ENCODE measurements around the gene PRSS22. TPM values are rescaled to one million over a fixed set of nuclear protein-coding genes. Genes with fewer than 3 reads are reported as not detected.
A peak's percentile ranks its signal among the peaks of the same experiment; 100 is the strongest.
"Not testable (repeated sequence)": the region's sequence is repeated elsewhere in the genome, so short reads cannot be mapped to it uniquely, and the experiment has no call there.

Gene PRSS22
- total RNA-seq = 0.36 TPM

DNA sequence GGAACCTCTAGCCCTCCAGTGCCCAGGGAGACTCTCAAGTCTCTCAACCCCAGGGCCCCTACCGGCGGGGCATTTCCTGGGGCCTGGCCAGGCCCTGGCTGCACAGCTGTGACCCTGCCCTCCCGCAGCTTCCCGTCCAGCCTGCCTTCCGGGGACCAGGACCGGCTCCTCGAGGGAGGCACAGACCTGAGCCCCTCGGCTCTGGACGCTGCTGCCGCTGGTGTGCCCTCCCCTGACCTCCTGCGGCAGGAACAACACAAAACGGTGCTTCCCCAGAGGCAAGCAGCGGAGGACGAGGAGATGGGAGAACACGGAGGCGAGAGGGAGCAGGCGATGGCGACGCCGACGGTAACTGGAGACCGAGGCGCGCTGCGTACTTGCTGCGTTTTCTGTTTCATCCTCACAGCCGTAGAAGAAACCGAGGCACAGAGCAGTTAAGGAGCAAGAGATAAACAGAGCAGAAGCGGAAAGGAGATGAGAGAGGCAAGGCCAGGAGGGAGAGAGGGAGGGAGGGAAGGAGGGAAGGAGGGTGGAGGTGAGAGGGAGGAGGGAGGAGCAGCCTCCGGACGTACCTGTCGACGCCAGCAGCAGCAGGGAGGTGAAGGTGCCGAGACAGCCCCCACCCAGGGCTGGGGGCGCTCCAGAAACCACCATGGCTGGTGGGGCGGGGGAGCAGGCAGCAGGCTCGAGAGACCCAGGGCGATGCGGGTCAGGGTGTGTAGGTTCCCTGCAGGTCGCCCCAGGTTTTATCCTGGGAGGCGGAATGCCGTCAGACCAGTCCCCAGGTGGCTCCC, at the start of gene PRSS22:
TSS of gene PRSS22 (minus strand) at position 720 of the 794 bp plus-strand sequence. CDS start at position 654, 66 bp downstream.
- peak; percentile 21 for DNase-seq (ENCODE audit: low spot score)

GRCh38 chr16:2907084-2907753, 49.2 kb upstream of the PRSS22 start:
- DNase-seq (ENCODE audit: low spot score); ATAC-seq; intact Hi-C loops (cut with DNase I): not testable (repeated sequence)

More for the DNA sequence above, at the start of gene PRSS22:
- no peak for ATAC-seq
- intact Hi-C loops (cut with DNase I) = no loop called here

DNA sequence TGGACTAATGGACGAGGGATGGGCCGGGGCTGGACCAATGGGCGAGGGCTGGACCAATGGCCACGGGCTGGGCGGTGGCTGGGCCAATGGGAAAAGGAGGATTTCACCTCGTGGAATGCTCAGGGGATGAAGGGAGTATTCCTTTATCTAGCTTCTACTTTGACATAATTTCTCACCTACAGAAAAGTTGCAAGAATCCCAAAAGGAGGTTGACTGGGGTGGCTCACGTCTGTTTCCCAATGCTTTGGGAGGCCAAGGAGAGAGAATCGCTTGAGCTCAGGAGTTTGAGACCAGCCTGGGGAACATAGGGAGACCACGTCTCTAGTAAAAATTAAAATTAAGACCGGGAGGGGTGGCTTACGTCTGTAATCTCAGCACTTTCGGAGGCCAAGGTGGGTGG, 48.0 kb upstream of the PRSS22 start:
- ATAC-seq (no peak), DNase-seq (ENCODE audit: low spot score) (no peak)
- intact Hi-C loops (cut with DNase I) = no loop called here

GRCh38 chr16:2905241-2905987, 47.4 kb upstream of the PRSS22 start:
- intact Hi-C loops (cut with DNase I) = no loop called here

GRCh38 chr16:2904922-2905240, 46.9 kb upstream of the PRSS22 start:
- no peak for ATAC-seq
- intact Hi-C loops (cut with DNase I) = no loop called here
- no peak for DNase-seq (ENCODE audit: low spot score)

More at GRCh38 chr16:2905241-2905987, 47.4 kb upstream of the PRSS22 start:
- DNase-seq (ENCODE audit: low spot score) (peak; percentile 100), ATAC-seq (peak; percentile 94)

- DNase-seq (ENCODE audit: low spot score) = peak; percentile 87
- intact Hi-C loops (cut with DNase I) = no loop called here
- peak; percentile 67 for ATAC-seq
Observed at GRCh38 chr16:2904100-2904921, 46.3 kb upstream of the PRSS22 start.

GRCh38 chr16:2902337-2903130, 44.6 kb upstream of the PRSS22 start:
- ATAC-seq = no peak
- no peak for DNase-seq (ENCODE audit: low spot score)
- intact Hi-C loops (cut with DNase I) = no loop called here

DNA sequence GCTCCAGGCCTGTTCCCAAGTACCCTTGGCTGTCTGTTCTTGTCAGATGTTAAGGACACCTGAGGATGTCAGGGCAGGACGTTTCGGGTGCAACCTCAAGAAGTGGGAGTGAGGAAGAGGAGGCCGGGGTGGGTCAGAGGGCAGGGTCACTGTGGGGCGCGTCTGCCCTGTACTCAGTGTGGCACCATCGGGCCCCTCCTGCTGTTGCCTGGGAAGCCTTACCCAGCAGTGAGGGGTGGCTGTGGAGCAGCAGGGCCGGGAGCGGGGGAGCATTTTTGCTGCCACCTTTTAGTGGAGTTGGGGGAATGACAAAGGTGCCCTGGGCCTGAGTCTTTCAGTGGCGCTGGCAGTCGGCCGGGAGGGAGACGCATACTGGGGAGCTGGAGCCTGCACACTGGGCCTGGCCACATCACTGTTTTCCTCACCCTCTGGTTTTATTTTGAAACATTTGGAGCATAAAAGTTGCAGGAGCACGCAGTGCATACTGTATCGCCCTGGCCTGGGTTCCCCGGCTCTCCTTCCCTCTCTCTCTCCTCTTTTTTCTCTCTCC, 42.6 kb upstream of the PRSS22 start:
- DNase-seq (ENCODE audit: low spot score) = no peak
- intact Hi-C loops (cut with DNase I) = no loop called here
- no peak for ATAC-seq

GRCh38 chr16:2899564-2900072, 41.6 kb upstream of the PRSS22 start:
- intact Hi-C loops (cut with DNase I) = no loop called here
- ATAC-seq (no peak), DNase-seq (ENCODE audit: low spot score) (no peak)

DNA sequence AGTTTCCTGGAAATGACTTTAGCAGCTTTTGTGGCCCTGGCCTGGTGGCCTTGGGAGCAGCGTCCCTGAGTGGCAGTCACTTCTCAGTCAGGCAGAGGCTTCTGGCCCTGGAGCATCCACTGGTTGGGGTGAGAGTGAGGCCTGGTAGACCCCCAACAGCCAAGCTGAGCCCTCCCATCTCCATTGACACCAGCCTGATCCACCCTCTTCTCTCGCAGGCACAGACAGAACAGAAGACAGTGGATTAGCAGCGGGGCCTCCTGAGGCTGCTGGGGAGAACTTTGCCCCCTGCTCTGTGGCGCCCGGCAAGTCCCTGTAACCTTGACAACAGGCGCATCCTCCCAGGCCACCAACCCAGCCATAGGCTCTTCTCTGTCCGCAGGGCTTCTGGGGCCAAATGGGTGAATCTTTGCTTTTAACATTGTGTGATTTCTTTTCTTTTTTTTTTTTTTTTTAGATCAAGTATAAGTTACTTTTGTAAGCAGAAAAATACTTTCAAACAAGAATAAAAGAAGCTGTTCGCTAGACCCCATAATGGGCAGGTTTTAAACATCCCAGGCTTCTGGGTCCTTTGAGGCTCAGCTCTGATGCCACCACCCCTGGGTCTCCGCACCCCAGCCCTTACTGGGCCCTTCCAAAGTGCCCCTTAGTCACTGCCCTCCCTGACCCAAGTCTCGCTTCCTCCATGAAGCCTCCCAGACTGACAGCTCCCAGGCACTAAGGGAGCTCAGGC, 41.0 kb upstream of the PRSS22 start:
- DNase-seq (ENCODE audit: low spot score) (no peak), ATAC-seq (no peak)
- intact Hi-C loops (cut with DNase I) = no loop called here

GRCh38 chr16:2897110-2897509, 39.1 kb upstream of the PRSS22 start:
- intact Hi-C loops (cut with DNase I) = no loop called here
- ATAC-seq = no peak
- DNase-seq (ENCODE audit: low spot score) = no peak

DNA sequence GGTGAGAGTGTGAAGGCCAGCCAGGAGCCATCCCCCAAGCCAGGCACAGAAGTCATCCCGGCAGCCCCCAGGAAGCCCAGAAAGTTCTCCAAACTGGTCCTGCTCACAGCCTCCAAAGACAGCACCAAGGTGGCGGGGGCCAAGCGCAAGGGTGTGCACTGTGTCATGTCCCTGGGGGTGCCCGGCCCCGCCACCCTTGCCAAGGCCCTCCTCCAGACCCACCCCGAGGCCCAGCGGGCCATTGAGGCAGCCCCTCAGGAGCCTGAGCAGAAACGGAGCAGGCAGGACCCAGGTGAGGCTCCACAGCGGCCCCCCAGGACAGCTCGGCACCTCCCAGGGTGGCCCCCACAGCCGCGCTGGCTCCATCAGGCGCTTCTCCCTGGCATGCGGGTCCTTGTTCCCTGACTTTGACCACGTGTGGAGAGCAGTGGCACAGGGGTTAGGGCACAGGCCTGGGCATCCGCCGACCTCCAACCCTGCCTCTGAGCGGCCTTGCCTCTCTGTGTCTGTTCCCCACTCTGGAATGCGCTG, 38.6 kb upstream of the PRSS22 start:
- ATAC-seq = no peak
- DNase-seq (ENCODE audit: low spot score) = no peak
- intact Hi-C loops (cut with DNase I) = no loop called here

DNA sequence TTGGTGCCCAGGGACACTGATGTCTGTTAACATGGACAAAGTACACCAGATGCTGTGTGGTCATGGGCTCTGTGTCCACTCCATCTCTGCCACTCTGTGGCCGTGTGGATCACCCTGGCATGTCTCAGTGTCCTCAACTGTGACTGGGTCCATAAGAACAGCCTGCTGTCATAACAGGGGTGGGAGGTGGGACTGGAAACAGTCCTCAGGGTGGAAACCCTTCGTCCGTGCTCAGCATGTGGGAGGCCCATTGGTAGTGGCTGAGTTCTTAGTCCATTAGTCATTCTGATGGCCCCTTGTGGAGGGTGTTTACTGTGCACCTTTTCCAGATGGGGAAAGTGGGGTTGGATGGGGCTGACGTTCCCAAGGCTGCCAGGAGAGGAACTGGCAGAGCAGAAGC, 37.8 kb upstream of the PRSS22 start:
- DNase-seq (ENCODE audit: low spot score) = no peak
- intact Hi-C loops (cut with DNase I) = no loop called here

GRCh38 chr16:2894231-2894630, 36.3 kb upstream of the PRSS22 start:
- intact Hi-C loops (cut with DNase I) = no loop called here
- DNase-seq (ENCODE audit: low spot score) (no peak), ATAC-seq (no peak)

More for the DNA sequence above, 37.8 kb upstream of the PRSS22 start:
- no peak for ATAC-seq

DNA sequence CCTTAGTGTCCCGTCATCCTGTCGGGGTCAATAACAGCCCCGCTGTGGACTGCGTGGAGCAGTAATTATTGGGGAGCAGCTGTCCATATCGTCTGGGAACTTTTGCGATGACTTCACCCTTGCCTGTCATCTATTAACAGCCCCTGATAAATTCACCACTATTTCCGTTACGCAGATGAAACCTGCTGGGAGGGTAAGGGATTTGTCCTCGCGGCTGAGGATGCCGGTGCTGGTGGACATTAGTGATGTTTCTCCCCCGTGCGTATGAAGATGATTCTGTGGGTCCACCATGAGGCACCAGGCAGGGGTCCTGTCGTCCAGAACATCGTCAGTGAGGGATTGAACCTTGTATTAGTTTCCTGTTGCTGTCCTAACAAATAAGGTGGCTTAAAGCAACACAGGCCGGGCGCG, 26.1 kb upstream of the PRSS22 start:
- intact Hi-C loops (cut with DNase I) = no loop called here
- ATAC-seq (no peak), DNase-seq (ENCODE audit: low spot score) (no peak)

DNA sequence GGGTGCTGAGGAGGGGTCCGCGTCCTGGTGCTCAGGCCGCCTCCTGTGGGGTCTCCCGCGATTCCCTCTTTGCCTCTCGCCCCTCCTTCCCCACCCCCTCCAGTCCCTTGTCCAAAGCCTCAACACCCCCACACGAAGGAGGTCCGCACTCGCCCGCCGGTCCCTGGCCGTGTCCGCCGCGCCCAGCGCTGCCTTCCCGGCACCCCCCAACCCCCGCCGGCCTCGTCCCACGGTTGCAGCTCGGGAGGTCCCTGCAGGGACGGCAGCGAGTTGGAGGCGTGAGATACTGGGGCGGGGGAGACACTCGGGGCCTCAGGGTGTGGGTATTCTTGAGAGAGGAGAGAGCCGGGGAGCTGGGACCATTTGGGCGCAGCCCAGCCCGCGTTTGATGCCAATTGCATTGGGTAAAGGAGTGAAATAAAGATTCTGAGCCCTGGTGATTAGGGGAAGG, 25.5 kb upstream of the PRSS22 start:
- intact Hi-C loops (cut with DNase I) = no loop called here
- DNase-seq (ENCODE audit: low spot score) (no peak), ATAC-seq (peak; percentile 0)

Measured in sciatic nerve (tissue), 2 donors.